ENCODE measurements around the gene C1QTNF8. TPM values are rescaled to one million over a fixed set of nuclear protein-coding genes. Genes with fewer than 3 reads are reported as not detected.

Gene C1QTNF8
- total RNA-seq, 1 donor: not detected

DNA sequence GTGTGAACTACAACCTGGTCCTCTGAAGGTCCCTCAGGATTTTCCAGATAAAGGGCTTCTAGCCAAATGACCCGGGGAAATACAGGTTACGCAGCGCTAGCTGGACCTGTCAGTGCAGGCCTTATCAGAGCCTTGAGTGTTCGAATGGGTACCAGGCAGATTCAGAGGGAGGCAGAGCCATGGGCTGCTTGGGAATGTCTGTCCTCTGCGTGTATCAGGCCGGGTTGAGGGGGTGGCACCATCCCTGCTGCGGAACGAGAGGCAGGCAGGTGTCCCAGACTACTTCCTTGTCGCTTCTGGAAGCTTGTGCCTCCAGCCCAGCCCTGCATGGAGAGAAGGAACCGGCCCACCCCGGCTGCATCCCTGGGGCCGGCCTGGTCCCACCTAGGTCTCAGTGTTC, 57.1 kb downstream of the C1QTNF8 start:
- TF ChIP-seq, protein P1, sequence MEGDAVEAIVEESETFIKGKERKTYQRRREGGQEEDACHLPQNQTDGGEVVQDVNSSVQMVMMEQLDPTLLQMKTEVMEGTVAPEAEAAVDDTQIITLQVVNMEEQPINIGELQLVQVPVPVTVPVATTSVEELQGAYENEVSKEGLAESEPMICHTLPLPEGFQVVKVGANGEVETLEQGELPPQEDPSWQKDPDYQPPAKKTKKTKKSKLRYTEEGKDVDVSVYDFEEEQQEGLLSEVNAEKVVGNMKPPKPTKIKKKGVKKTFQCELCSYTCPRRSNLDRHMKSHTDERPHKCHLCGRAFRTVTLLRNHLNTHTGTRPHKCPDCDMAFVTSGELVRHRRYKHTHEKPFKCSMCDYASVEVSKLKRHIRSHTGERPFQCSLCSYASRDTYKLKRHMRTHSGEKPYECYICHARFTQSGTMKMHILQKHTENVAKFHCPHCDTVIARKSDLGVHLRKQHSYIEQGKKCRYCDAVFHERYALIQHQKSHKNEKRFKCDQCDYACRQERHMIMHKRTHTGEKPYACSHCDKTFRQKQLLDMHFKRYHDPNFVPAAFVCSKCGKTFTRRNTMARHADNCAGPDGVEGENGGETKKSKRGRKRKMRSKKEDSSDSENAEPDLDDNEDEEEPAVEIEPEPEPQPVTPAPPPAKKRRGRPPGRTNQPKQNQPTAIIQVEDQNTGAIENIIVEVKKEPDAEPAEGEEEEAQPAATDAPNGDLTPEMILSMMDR (IDR thresholded peaks at IDR 0.05; ENCODE audit: insufficient read depth, low read length): no peak
- DNase-seq (ENCODE audit: low read depth): no peak

More for the DNA sequence above, 57.1 kb downstream of the C1QTNF8 start:
- H3K4me3 ChIP-seq (ENCODE audit: low read depth, low read length): no peak overlapping the region

Other genes with a start within 250 kb of the C1QTNF8 start
- gene LMF1, start 125.3 kb downstream of the C1QTNF8 start, total RNA-seq (ENCODE audit: low replicate concordance): 11.9 and 29.4 TPM in 2 replicates
- 0.09 and 0.33 TPM in 2 replicates for gene SOX8, start 114.5 kb downstream of the C1QTNF8 start, total RNA-seq (ENCODE audit: low replicate concordance)
- gene SSTR5, start 23.5 kb downstream of the C1QTNF8 start, total RNA-seq (ENCODE audit: low replicate concordance): not detected in 2 replicates
- 2.7 TPM in 1 of 2 replicates, not detected in the other for gene CACNA1H, start 56.9 kb upstream of the C1QTNF8 start, total RNA-seq (ENCODE audit: low replicate concordance)
- gene TPSG1, start 129.0 kb upstream of the C1QTNF8 start, total RNA-seq (ENCODE audit: low replicate concordance): not detected in 2 replicates
- gene TPSB2, start 133.9 kb upstream of the C1QTNF8 start, total RNA-seq (ENCODE audit: low replicate concordance): not detected in 2 replicates
- gene TPSAB1, start 144.5 kb upstream of the C1QTNF8 start, total RNA-seq (ENCODE audit: low replicate concordance): not detected in 2 replicates
- gene TPSD1, start 159.8 kb upstream of the C1QTNF8 start, total RNA-seq (ENCODE audit: low replicate concordance): not detected in 2 replicates
- 39.8 and 70.3 TPM in 2 replicates for gene UBE2I, start 213.4 kb upstream of the C1QTNF8 start, total RNA-seq (ENCODE audit: low replicate concordance)
- gene BAIAP3, start 237.4 kb upstream of the C1QTNF8 start, total RNA-seq (ENCODE audit: low replicate concordance): 0.09 TPM in 1 of 2 replicates, not detected in the other

Measured in fibroblast of the aortic adventitia (primary cell).